Skeletal muscle tissue (tissue), 4 donors: ENCODE measurements around the gene RAP1GAP2. TPM values are rescaled to one million over a fixed set of nuclear protein-coding genes. Genes with fewer than 3 reads are reported as not detected.

Experiments
- H3K27ac ChIP-seq: one replicate; pipeline ENCODE4 v1.7.0; 2013; ENCODE audit warnings: mild to moderate bottlenecking, low read depth, low read length, inconsistent platforms
- H3K27me3 ChIP-seq, 3 donors: one replicate each; pipeline ENCODE4 v1.7.0; 2013; ENCODE audit warnings: low read length in 3 of 3; ENCODE audit not compliant: control insufficient read depth in 3 of 3, insufficient read depth in 3 of 3
- H3K36me3 ChIP-seq, 3 donors: one replicate each; pipeline ENCODE4 v1.7.0; 2013; ENCODE audit warnings: low read length in 3 of 3; ENCODE audit not compliant: control insufficient read depth in 3 of 3, insufficient read depth in 3 of 3
- H3K4me1 ChIP-seq, 3 donors: one replicate each; pipeline ENCODE4 v1.7.0; 2013; ENCODE audit warnings: low read length in 3 of 3, mild to moderate bottlenecking in 3 of 3; ENCODE audit not compliant: control insufficient read depth in 3 of 3, insufficient read depth in 3 of 3
- H3K4me3 ChIP-seq, 3 donors: one replicate each; pipeline ENCODE4 v1.7.0; 2013; ENCODE audit warnings: low read length in 3 of 3
- H3K9ac ChIP-seq, 3 donors: one replicate each; pipeline ENCODE4 v1.7.0; 2013; ENCODE audit warnings: low read length in 3 of 3, mild to moderate bottlenecking in 3 of 3, moderate library complexity in 2 of 3, low read depth in 1 of 3
- H3K9me3 ChIP-seq, 3 donors: one replicate each; pipeline ENCODE4 v1.7.0; 2013; ENCODE audit warnings: low read length in 3 of 3; ENCODE audit not compliant: control insufficient read depth in 3 of 3
- total RNA-seq: library from RNA; depleted of rRNA; stranded (reverse); fragments of >200 nt; gene quantifications from one replicate; pipeline ENCODE4 v1.2.3, GENCODE V29; 2014
- donor health status: Osteomylitis.

Gene RAP1GAP2
- total RNA-seq, 1 donor from 2014 or later = 2.1 TPM

DNA sequence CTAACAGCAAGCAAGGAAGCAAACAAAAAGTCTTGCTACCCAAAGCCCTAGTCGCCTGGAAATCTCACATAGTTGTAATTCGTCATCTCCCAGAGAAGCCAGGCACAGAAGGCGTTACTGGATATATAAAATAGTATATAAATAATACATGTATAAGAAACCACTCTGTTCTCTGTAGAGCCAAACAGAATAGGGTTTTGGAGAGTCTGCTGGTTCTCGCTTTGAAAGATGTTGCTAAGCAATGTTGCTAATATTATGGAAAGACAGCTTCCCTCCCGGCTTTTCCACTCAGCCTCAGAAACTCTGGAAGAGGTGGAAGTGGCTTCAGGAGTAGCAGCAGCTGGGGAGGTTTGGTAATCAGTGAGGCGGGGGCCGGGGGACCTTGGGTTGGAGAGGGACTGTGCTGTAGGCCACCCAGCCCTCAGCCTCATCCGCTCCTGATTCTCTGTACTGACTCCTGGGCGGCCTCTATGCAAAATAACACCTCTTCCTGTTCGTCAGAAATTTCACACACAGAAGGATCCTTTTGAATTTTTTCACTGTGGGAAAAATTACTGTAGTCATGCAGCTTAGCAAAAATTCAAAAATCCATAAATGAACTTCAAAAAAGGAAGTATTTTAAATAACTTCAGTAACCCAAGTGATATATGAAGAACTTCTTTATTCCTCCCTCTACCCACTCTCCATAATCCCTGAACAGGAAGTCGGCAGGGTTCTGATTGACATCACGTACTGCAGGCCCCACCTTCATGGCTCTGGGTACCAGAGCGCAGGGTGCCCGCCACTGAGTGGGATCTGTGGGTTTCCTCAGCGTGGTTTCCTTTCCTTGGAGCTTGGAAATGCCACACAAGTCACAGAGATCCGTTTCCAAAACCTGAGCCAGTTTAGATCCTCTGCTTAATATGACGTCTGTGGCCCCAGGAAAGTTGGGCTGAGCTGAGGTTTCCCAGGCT, 51.4 kb downstream of the RAP1GAP2 start:
- no peak overlapping the region for H3K27ac ChIP-seq

DNA sequence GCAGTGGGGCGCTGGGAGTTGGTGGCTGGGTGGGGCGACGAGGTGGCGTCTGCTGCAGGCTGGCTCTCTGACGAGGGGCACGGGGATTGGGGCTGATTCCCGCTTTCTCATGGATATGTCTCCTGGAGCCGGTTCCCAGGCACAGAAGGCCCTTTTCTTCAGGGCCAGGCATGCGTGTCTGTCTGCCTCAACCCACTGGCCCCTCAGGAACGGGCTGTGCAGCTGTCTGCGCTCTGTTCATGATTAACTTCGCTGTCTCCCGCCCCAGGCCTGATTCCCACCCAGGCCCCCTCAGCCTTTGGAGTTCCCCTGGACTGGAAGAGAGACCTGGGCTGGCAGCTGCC, 53.1 kb downstream of the RAP1GAP2 start:
- no peaks in the 10 kb centered on the region for H3K9me3 ChIP-seq
- H3K27me3 ChIP-seq = peaks cover 7 to 15% (median 14%) of the 10 kb centered on the region in 3 donors
- no peak overlapping the region for H3K4me3 ChIP-seq
- no peak overlapping the region for H3K27ac ChIP-seq
- no peaks in the 10 kb centered on the region for H3K36me3 ChIP-seq
- peaks cover 3 to 7% (median 4%) of the 10 kb centered on the region in 3 donors for H3K4me1 ChIP-seq
- no peak overlapping the region for H3K9ac ChIP-seq

More for the DNA sequence above, 51.4 kb downstream of the RAP1GAP2 start:
- peaks cover 4 to 11% (median 9%) of the 10 kb centered on the region in 3 donors for H3K27me3 ChIP-seq
- no peaks in the 10 kb centered on the region for H3K9me3 ChIP-seq
- H3K36me3 ChIP-seq = no peaks in the 10 kb centered on the region
- H3K4me1 ChIP-seq = no peaks in the 10 kb centered on the region
- H3K9ac ChIP-seq = peak overlapping the region in 1 of 3 donors; percentile 16
- H3K4me3 ChIP-seq = no peak overlapping the region

DNA sequence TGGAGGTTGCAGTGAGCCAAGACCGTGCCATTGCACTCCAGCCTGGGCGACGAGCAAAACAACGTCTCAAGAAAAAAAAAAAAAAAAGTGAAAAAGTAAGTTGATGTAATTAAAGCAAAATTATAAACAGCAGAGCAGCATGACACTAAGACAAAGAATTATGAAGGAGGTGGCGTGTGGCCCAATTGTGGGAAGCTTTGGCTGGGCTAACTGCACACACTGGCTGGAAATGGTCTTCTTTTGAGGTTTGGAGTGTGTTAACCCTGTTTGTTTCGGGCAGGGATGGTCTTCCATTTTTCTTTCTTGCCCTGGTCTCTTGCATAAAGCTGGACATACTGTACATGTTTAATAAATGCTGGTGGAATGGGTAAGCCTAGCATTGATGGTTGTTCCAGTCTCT, 54.8 kb downstream of the RAP1GAP2 start:
- Histone ChIP-seq H3K27me3 (peaks cover 12 to 29% (median 29%) of the 10 kb centered on the region in 3 donors), H3K9me3 (no peaks in the 10 kb centered on the region), H3K27ac (no peak overlapping the region), H3K4me3 (no peak overlapping the region), H3K36me3 (no peaks in the 10 kb centered on the region), H3K9ac (no peak overlapping the region), H3K4me1 (peaks cover 9 to 12% (median 10%) of the 10 kb centered on the region in 3 donors)

DNA sequence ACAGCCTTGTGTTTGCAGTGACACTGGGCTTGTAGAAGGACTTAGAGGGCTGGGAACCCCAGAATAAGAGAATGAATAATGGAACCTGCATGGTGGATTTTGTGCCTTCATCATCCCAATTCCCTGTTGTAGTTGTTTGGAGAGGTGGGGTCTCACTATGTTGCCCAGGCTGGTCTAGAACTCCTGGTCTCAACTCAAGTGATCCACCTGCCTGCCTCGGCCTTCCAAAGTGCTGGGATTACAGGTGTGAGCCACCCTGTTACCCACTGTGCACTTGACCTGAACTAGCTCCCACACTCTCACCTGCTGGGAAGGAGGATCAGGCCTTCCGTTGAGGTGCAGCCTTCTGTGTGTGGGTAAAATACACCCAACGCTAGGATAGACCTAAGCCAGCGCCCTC, 55.4 kb downstream of the RAP1GAP2 start:
- H3K27ac ChIP-seq = no peak overlapping the region
- H3K4me1 ChIP-seq = peaks cover 9 to 12% (median 10%) of the 10 kb centered on the region in 3 donors
- H3K4me3 ChIP-seq = no peak overlapping the region
- H3K9me3 ChIP-seq = no peaks in the 10 kb centered on the region
- H3K27me3 ChIP-seq = peaks cover 16 to 35% (median 33%) of the 10 kb centered on the region in 3 donors
- no peak overlapping the region for H3K9ac ChIP-seq
- no peaks in the 10 kb centered on the region for H3K36me3 ChIP-seq

DNA sequence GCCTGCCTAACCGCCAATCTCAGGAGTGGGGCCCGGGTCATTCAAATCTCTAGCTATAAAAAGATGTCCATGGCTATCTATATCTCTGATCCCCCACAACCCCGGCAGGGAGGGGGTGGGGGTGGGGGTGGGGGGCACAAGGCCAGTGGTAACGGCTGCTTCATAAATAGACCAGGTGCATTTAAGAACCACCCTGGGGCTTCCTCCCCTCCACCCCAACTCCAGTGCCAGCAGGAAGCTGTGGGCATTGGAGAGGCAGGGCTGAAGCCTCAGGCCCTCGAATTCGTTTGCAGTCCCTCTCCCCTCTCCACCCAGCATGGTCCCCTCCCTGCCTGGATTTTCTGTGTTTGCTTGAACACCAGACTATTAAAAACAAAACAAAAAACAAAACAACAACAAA, 56.0 kb downstream of the RAP1GAP2 start:
- H3K27me3 ChIP-seq = peaks cover 20 to 41% (median 38%) of the 10 kb centered on the region in 3 donors
- no peak overlapping the region for H3K4me3 ChIP-seq
- H3K9me3 ChIP-seq = no peaks in the 10 kb centered on the region
- no peak overlapping the region for H3K9ac ChIP-seq
- peaks cover 9 to 12% (median 10%) of the 10 kb centered on the region in 3 donors for H3K4me1 ChIP-seq
- H3K27ac ChIP-seq = no peak overlapping the region
- no peaks in the 10 kb centered on the region for H3K36me3 ChIP-seq

DNA sequence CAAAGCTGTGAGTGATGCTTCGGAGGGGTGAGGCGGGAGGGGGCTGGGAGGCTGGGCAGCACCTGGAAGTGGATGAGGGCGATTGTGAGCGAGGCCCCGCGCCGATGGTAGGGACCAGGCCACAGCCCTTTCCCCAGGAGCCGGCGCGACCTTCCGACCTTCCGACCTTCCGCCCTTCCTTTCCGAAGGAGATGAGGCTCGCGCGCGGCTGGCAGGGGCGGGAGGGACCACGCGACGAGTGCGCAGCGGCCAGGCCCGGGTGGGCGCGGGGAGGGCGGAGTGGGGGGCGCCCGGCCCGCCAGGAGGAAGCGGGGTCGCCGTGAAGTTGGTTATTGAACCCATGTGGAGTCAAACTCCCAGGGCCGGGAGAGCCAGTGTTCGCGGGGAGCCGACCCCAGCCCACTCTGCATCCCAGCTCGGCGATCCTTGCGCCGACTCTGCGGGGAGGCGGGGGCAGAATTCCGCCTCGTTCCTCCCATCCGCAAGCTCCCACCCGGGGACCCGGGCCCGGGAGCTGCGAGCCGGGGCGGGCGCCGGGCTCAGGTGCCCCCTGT, 56.6 kb downstream of the RAP1GAP2 start:
- peak overlapping the region in 2 of 3 donors; percentile 43 to 52 for H3K4me3 ChIP-seq
- no peaks in the 10 kb centered on the region for H3K36me3 ChIP-seq
- H3K27ac ChIP-seq = no peak overlapping the region
- peak overlapping the region in 1 of 3 donors; percentile 69 for H3K9ac ChIP-seq
- no peaks in the 10 kb centered on the region for H3K9me3 ChIP-seq
- H3K27me3 ChIP-seq = peaks cover 20 to 42% (median 42%) of the 10 kb centered on the region in 3 donors
- peaks cover 9 to 12% (median 10%) of the 10 kb centered on the region in 3 donors for H3K4me1 ChIP-seq

DNA sequence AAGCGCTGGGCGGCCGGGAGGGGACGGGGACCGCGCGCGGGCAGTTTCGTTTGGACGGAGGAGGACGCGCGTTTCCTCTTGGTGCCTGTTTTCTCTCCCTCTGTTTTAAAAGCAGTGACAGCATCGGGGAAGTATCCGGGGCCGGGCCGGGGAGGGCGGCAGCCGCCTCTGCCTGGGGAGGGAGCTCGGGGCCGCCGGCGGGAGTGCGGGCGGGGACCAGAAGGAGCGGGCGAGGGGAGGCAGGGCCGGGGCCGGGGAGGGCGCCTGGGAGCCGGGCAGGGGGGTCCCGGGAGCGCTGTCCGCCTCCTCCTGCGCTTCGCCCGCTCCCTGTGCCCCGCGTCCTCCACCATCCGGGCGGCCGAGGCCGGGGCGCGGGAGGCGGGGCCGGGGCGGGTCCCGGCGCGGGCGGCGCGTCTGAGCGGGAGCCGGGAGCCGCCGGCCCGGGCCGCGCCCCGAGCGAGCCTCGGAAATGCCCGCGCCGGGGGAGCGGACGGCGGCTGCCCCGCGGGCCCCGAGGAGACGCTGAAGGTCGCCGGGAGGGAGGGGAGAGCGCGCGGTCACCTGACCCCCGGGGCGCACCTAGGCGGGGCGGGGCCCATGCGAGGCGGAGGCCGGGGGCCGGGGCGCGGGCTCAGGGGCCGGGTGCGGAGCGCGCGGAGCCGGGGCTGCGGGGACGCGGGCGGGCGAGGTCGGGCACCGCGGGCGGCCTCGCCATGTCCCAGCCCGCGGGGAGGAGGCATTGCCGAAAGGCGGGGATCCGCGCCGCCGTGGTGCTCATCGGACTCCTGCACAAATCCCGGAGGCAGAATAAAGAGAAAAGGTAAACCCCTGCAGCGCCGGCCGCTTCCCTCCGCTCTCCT, 57.3 kb downstream of the RAP1GAP2 start:
- Histone ChIP-seq H3K27me3 (peaks cover 20 to 42% (median 38%) of the 10 kb centered on the region in 3 donors), H3K9ac (peak overlapping the region in 2 of 3 donors; percentile 43 to 69), H3K4me1 (peaks cover 9 to 12% (median 10%) of the 10 kb centered on the region in 3 donors), H3K27ac (no peak overlapping the region), H3K4me3 (peak overlapping the region; percentile 62 to 63 (median 62)), H3K36me3 (no peaks in the 10 kb centered on the region), H3K9me3 (no peaks in the 10 kb centered on the region)

DNA sequence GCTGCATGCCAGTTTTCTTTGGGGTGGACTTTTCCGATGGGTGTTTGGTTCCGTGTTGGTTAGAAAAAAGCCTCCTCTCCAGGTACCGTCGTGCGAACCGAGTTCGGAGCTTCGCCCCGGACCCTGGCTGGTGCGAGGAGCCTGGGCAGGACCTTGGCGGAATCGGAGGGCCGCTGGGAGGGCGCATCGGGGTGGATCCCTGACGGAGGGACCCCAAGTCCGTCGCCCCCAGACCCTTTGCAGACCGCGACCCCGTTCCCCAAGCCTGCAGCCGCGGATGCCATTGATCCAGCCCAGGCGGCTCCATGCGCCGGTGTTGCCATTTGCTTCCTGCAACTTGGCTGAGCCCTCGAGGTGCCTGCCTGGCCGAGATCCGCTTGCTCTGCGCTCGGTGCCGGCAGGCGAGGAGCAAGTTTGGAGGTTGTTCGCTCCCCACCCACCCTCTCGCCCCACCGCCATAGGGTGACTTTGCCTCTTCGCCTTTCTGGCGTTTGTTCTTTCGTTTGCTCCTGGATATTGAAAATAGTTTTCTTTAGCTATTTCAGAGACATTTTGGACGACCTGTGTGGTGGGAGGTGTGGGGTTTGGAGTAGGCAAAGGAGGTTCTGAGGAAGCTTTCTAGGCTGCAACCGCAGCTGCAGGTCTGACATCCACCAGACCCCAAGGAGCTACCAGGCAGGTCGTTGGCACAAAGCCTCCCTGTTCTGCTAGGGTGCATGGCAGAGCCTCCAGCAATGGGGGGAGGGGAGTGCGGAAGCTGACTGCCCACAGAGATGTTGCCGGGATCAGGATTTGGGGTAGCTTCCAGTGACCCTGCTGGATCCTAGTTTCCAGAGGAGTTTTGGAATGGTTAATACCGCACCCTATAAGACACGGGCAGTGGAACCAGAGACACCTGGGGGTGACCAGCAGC, 58.2 kb downstream of the RAP1GAP2 start:
- peak overlapping the region; percentile 62 to 63 (median 62) for H3K4me3 ChIP-seq
- peaks cover 20 to 42% (median 38%) of the 10 kb centered on the region in 3 donors for H3K27me3 ChIP-seq
- H3K27ac ChIP-seq = no peak overlapping the region
- peak overlapping the region in 2 of 3 donors; percentile 43 to 50 for H3K9ac ChIP-seq
- H3K4me1 ChIP-seq = peaks cover 9 to 12% (median 10%) of the 10 kb centered on the region in 3 donors
- H3K9me3 ChIP-seq = no peaks in the 10 kb centered on the region
- no peaks in the 10 kb centered on the region for H3K36me3 ChIP-seq
